Gastroesophageal sphincter (tissue), 3 donors: ENCODE results near the gene CDH11.

Experiments used
- CTCF ChIP-seq, 4 experiments: fragments of 200-600 bp in 2 of 4; fragments of 450-650 bp in 2 of 4; sonication (generic) in 1 of 4; IDR thresholded peaks; one replicate each; pipeline ENCODE4 v1.5.1; 2017 to 2019; ENCODE audit warnings: antibody characterized with exemption in 4 of 4, mild to moderate bottlenecking in 2 of 4, moderate library complexity in 2 of 4
- EP300 ChIP-seq: sonication (generic); formaldehyde crosslinking; IDR thresholded peaks from one replicate; pipeline ENCODE4 v1.6.1; 2017; ENCODE audit warnings: antibody characterized with exemption, mild to moderate bottlenecking
- POLR2AphosphoS5 ChIP-seq: sonication (generic); formaldehyde crosslinking; IDR thresholded peaks from one replicate; pipeline ENCODE4 v1.6.1; 2017; ENCODE audit warnings: antibody characterized with exemption

GRCh38 chr16:65037556-65037955 lies 84.3 kb downstream of the CDH11 start:
- TF ChIP-seq EP300 (no peak), CTCF (IDR thresholded peaks at IDR 0.05) (no peak), POLR2AphosphoS5 (no peak)
